Activated CD4-positive, alpha-beta T cell treated with anti-CD3 and anti-CD28 coated beads, Interleukin-2, Interleukin-4, amounts not matched to agents 100 ng/mL and 50 ng/mL, durations not matched to agents 16 hours and 8 hours (primary cell): Measurements from ENCODE around the gene MARCHF6.
"Not testable (repeated sequence)": the region's sequence is repeated elsewhere in the genome, so short reads cannot be mapped to it uniquely, and the experiment has no call there.

Experiments
- DNase-seq: peaks from one replicate; pipeline ENCODE4 v3.0.0-alpha.2; 2020; ENCODE audit warnings: low spot score

Gene MARCHF6

GRCh38 chr5:10376544-10376943, 23.0 kb downstream of the MARCHF6 start:
- no peak for DNase-seq

- no peak for DNase-seq
These were observed 23.6 kb downstream of the MARCHF6 start for GRCh38 chr5:10377081-10377480.

GRCh38 chr5:10381803-10382202, 28.3 kb downstream of the MARCHF6 start:
- no peak for DNase-seq

GRCh38 chr5:10384483-10384882, 31.0 kb downstream of the MARCHF6 start:
- DNase-seq = no peak

GRCh38 chr5:10387690-10388089, 34.2 kb downstream of the MARCHF6 start:
- DNase-seq = no peak

GRCh38 chr5:10391130-10391529, 37.6 kb downstream of the MARCHF6 start:
- DNase-seq = no peak

GRCh38 chr5:10392567-10393328, 39.3 kb downstream of the MARCHF6 start:
- not testable (repeated sequence) for DNase-seq

GRCh38 chr5:10393491-10393890, 40.0 kb downstream of the MARCHF6 start:
- DNase-seq = no peak

- no peak for DNase-seq
These were observed 43.1 kb downstream of the MARCHF6 start for GRCh38 chr5:10396552-10396951.

GRCh38 chr5:10399839-10400238, 46.3 kb downstream of the MARCHF6 start:
- DNase-seq = no peak

GRCh38 chr5:10400411-10400810, 46.9 kb downstream of the MARCHF6 start:
- no peak for DNase-seq

GRCh38 chr5:10400831-10401230, 47.3 kb downstream of the MARCHF6 start:
- DNase-seq = no peak

- DNase-seq = no peak
These were observed 48.0 kb downstream of the MARCHF6 start for GRCh38 chr5:10401498-10401897.
